Large intestine (tissue), 3 donors: ENCODE data around the gene C2orf49. TPM values are rescaled to one million over a fixed set of nuclear protein-coding genes. Genes with fewer than 3 reads are reported as not detected.

Experiments
- DNase-seq, 2 donors: peaks; one replicate each; pipeline versions ENCODE4 v3.0.0 to v3.0.0-alpha.2; 2013
- H3K27ac ChIP-seq: one replicate; pipeline ENCODE4 v1.5.1; 2013; ENCODE audit warnings: low read length
- H3K27me3 ChIP-seq: 2 replicates; pipeline ENCODE4 v1.6.1; 2013; ENCODE audit warnings: low read length; ENCODE audit not compliant: control insufficient read depth, insufficient read depth
- H3K36me3 ChIP-seq: 2 replicates; pipeline ENCODE4 v1.6.1; 2013; ENCODE audit warnings: low read length; ENCODE audit not compliant: control insufficient read depth, insufficient read depth
- H3K4me1 ChIP-seq: one replicate; pipeline ENCODE4 v1.6.1; 2013; ENCODE audit warnings: low read length; ENCODE audit not compliant: control insufficient read depth, insufficient read depth
- H3K4me3 ChIP-seq: one replicate; pipeline ENCODE4 v1.5.1; 2013; ENCODE audit warnings: low read length
- H3K9me3 ChIP-seq: one replicate; pipeline ENCODE4 v1.6.1; 2013; ENCODE audit warnings: mild to moderate bottlenecking, low read depth, low read length, moderate library complexity; ENCODE audit not compliant: control insufficient read depth
- WGBS: methylation state at CpG from one replicate; pipeline ENCODE4 v1.1.5; 2013; ENCODE audit warnings: low lambda C conversion rate; ENCODE audit not compliant: insufficient coverage; 5-methylcytosine and 5-hydroxymethylcytosine counted together
- polyA plus RNA-seq: library from polyadenylated mRNA; unstranded; fragments of 120-200 nt; gene quantifications from one replicate; pipeline ENCODE4 v1.2.1, GENCODE V29; 2013

The C2orf49 gene
- polyA plus RNA-seq, 1 donor, result 21.7 TPM

DNA sequence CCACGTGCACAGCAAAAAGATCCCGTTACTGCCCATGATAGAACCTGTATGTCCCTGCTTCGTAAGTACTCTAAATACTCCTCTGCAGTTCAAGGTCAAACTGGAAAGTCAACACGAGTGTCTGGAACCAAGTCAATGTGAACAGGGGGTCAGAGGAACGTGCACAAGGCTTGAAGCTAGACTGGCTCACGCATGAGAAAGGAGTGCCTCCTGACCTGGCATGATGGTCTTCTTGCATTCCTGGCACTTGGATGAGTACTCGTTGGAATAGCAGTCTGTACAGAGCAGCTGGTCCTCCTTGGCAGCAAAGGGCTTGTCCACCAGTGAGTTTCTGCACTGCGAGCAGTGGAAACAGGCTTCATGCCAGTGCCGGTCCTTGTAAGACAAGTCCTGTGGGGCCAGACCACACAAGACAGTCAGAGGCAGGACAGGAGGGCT, 36.0 kb downstream of the C2orf49 start:
- H3K27me3 ChIP-seq, result no peaks in the 10 kb centered on the region
- no peak overlapping the region for H3K27ac ChIP-seq
- H3K9me3 ChIP-seq, result no peaks in the 10 kb centered on the region
- WGBS, result no CpG with 5 or more reads among the region's 9 CpGs
- no peak overlapping the region for H3K4me3 ChIP-seq
- no peaks in the 10 kb centered on the region for H3K4me1 ChIP-seq
- H3K36me3 ChIP-seq, result peaks cover 6% of the 10 kb centered on the region
- DNase-seq, result no peak

DNA sequence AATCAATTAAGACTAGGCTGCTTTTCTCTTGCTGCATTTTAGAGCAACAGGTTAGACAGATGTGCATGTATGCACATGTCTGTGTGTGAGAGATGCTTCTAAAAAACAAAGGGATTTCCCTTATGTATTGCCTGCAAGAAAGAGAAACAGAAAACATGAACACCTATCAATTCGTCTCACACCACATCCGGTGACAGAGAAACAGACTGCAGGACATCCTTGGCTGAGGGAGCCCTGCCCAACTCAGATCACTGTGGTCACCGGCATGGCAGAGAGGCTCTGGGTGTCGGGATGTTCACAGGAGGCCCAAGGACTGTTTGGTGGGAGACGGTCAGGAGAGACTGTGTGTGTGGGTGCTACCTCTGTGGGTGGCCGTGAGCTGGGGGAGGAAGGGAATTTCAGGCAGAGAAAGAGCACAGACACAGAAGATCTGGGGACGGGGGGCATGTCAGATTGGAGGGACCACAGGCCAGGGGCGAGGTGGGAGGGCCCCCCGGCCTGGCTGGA, 36.6 kb downstream of the C2orf49 start:
- H3K27me3 ChIP-seq, result no peaks in the 10 kb centered on the region
- H3K27ac ChIP-seq, result no peak overlapping the region
- WGBS, result no CpG with 5 or more reads among the region's 9 CpGs

DNA sequence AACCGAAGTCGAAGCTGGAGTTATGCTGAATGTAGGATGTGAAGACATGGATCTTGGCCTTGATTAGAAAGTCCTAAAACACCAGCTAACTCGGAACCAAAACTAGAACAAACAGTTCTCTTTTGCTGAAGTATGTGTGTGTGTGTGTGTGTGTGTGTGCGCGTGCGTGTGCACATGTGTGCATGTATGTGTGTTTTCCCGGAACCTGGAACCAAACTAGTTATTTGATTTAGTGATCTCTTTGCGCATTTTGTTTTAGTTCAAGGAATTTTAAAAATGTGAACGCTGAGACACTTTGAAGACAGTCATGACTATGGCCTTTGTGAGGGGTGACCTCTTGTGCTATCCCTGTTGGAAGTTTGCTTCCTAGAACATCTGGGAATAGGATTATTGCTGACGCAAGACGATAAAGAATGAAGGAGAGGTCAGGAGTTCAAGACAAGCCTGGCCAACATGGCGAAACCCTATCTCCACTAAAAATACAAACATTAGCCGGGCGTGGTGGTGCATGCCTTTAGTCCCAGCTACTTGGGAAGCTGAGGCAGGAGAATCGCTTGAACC, 37.7 kb downstream of the C2orf49 start:
- H3K27ac ChIP-seq, result no peak overlapping the region

More for the DNA sequence above, 36.6 kb downstream of the C2orf49 start:
- H3K9me3 ChIP-seq, result no peaks in the 10 kb centered on the region
- DNase-seq, result no peak
- H3K4me1 ChIP-seq, result no peaks in the 10 kb centered on the region
- H3K4me3 ChIP-seq, result no peak overlapping the region
- H3K36me3 ChIP-seq, result peaks cover 6% of the 10 kb centered on the region

DNA sequence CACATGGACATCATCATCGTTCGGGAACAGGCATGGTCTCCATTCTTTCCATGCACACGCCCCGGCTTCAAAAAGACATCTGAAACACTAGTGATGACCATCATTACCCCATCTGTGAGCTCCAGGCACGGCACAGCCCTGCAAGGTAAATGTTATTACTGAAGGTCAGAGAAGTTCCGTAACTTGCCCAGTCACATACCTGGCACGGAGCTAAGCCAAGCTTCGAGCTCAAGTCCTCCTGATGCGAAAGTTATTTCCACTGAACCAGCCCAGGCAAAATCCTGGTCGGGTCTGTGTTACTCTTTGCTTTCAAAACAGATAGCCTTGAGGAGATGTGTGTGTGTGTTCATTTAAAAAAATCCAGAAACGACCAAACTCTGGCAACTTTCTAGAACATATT, 38.7 kb downstream of the C2orf49 start:
- Histone ChIP-seq H3K4me3 (no peak overlapping the region), H3K9me3 (no peaks in the 10 kb centered on the region), H3K27me3 (no peaks in the 10 kb centered on the region), H3K36me3 (peaks cover 9% of the 10 kb centered on the region), H3K4me1 (no peaks in the 10 kb centered on the region), H3K27ac (no peak overlapping the region)
- 80% methylated on average over 2 of the region's 11 CpGs for WGBS
- DNase-seq, result no peak

More for the DNA sequence above, 37.7 kb downstream of the C2orf49 start:
- Histone ChIP-seq H3K9me3 (no peaks in the 10 kb centered on the region), H3K36me3 (peaks cover 9% of the 10 kb centered on the region), H3K4me1 (no peaks in the 10 kb centered on the region), H3K4me3 (no peak overlapping the region), H3K27me3 (no peaks in the 10 kb centered on the region)
- no CpG with 5 or more reads among the region's 15 CpGs for WGBS
- DNase-seq, result no peak

DNA sequence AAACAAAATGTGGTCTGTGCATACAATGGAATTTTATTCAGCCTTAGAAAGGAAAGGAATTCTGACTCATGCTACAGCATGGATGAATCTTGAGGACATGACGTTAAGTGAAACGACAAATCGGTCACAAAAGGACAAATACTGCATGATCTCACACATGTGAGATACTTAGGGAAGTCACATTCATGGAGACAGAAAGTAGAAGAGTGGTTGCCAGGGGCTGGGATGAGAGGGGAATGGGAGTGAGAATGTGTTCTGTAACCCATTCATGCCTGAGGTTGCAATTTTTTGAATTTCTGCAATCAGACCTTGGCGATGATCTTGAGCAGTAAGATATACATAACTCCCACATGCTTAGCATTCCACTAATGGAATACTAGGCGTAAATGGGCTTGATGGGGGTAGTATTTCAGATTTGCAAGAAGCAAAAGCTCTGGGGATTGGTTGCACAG, 39.5 kb downstream of the C2orf49 start:
- WGBS, result 100% methylated on average over 1 of the region's 5 CpGs
- Histone ChIP-seq H3K4me3 (no peak overlapping the region), H3K9me3 (no peaks in the 10 kb centered on the region), H3K27ac (no peak overlapping the region), H3K4me1 (no peaks in the 10 kb centered on the region), H3K36me3 (peaks cover 9% of the 10 kb centered on the region), H3K27me3 (no peaks in the 10 kb centered on the region)
- DNase-seq, result no peak

DNA sequence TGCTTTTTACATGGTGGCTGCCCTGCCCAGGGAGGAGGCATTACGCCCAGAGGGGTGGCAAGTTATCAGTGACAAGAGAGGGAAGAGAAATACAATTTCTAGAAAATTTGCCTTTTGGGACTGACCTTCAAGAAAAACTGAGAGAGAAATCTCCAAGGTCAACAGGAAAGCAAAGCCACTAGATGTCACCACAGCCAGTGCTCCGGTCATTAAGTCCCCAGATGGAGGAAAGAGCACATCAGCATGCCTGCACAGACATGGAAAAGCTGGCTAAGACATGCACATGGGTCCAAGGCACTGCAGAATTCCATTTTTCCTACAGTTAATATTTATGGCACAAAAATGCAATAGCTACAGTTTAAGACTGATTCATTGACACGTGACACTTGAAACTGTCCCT, 40.5 kb downstream of the C2orf49 start:
- WGBS, result no CpG with 5 or more reads among the region's 3 CpGs
- Histone ChIP-seq H3K27ac (no peak overlapping the region), H3K4me3 (no peak overlapping the region), H3K27me3 (no peaks in the 10 kb centered on the region), H3K36me3 (peaks cover 8% of the 10 kb centered on the region), H3K4me1 (no peaks in the 10 kb centered on the region), H3K9me3 (no peaks in the 10 kb centered on the region)
- no peak for DNase-seq

DNA sequence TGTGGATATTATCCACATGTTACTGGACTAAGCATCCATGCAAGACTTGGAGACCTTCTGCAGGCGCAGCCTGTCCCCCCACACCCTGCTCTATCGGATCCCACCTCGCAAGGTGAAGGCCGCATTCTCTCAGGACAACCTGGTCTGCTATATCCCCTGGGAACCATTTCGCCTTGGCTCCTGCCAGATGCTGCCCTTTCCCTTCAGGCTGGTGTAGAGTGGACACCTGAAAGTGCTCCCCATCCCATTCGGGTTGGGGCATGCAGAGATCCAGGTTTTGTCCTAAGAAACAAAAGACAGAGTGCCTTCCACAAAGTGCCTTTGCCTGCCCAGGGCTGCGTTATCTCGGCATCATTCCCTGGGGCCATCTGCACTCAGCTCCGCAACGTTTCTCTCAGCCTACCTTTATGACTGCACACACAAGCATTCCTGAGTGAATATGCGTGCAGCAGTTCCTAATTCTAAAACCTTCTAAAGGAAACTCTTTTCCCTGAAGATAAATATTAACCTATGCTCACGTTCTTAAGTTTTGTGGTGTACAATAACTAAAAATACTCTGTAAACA, 41.0 kb downstream of the C2orf49 start:
- whole genome bisulfite sequencing, result 100% methylated on average over 1 of the region's 12 CpGs
- no peaks in the 10 kb centered on the region for H3K27me3 ChIP-seq
- no peak overlapping the region for H3K4me3 ChIP-seq
- no peak overlapping the region for H3K27ac ChIP-seq
- peaks cover 8% of the 10 kb centered on the region for H3K36me3 ChIP-seq
- DNase-seq, result no peak
- H3K9me3 ChIP-seq, result no peaks in the 10 kb centered on the region
- no peaks in the 10 kb centered on the region for H3K4me1 ChIP-seq

DNA sequence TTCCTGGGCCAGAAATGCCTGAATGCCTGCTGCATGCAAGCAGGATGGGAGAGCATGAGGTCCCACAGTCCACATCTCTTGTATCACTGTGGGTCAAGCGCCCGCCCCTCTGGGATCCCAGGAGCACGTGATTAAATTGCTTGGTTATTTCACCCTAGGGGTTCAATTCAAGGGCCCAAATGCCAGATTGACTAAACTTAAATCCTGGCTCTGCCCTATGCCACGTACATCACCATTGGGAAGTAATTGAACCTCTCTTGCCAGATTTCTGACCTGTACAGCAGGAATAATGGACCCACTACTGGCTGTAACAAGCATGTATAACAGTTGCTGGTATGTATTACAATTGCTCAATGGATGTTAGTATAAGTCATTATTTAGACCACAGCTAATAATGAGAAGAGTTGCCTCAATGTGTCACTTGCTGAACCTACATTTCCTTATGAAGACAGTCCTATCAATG, 41.6 kb downstream of the C2orf49 start:
- no peaks in the 10 kb centered on the region for H3K9me3 ChIP-seq
- H3K4me1 ChIP-seq, result no peaks in the 10 kb centered on the region
- no peak overlapping the region for H3K27ac ChIP-seq
- no peak overlapping the region for H3K4me3 ChIP-seq
- no peak for DNase-seq
- H3K27me3 ChIP-seq, result no peaks in the 10 kb centered on the region
- H3K36me3 ChIP-seq, result peaks cover 8% of the 10 kb centered on the region
- no CpG with 5 or more reads among the region's 4 CpGs for WGBS

DNA sequence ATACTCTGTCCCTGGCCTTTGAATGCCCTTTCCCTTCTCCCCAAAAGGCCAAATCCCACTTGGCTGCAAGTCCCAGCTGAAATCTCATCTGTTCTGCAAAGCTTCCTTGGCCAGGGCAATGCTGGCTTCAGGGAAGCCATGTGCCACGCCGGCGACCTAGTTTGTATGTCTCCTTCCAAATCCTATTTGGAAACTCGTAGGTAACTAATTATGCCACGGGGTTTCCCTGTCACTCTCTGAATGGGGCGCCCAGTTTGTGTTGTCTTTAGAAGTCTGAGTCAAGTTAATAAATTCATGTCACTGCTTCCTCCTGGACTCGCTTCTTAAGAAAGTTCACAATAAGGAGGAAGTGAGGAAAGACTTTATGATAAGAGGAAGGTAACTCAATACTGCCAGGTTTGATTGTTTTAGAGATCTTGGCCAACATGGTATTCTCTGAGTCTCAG, 42.4 kb downstream of the C2orf49 start:
- no CpG with 5 or more reads among the region's 7 CpGs for WGBS
- H3K27me3 ChIP-seq, result no peaks in the 10 kb centered on the region
- DNase-seq, result no peak
- H3K4me3 ChIP-seq, result no peak overlapping the region
- H3K4me1 ChIP-seq, result no peaks in the 10 kb centered on the region
- H3K27ac ChIP-seq, result no peak overlapping the region
- H3K36me3 ChIP-seq, result peaks cover 10% of the 10 kb centered on the region
- H3K9me3 ChIP-seq, result no peaks in the 10 kb centered on the region

DNA sequence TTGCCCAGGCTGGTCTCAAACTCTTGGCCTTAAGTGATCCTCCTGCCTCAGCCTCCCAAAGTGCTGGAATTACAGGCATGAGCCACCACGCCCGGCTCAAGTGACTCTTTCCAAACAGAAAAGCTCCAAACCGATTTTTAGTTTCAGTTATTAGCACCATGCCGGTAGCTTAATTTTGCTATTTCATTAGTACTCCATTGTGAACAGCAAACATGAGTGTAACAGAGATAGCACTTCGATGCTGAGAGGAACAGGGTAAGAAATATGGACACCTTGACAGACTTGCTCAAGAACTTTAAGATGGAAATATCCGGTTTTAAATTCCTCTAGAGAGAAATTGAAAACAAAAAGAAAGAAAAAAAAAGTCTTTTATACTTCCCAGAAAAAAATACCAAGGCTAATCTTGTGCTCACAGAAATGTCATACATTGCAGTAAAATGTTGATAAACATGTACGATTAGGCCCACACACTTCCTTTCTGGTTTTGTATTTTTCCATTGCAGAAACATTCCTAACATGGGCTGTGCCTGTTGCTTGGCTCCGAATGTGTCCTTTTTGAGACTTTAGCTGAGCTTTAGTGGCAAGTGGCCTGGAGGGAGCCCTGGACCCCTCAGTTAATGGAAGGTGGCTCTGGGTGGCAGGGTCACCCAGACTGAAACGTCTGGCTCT, 43.2 kb downstream of the C2orf49 start:
- 86% methylated on average over 1 of the region's 9 CpGs for WGBS
- H3K27ac ChIP-seq, result peak overlapping the region; percentile 1
- no peak for DNase-seq
- no peaks in the 10 kb centered on the region for H3K9me3 ChIP-seq
- H3K4me3 ChIP-seq, result no peak overlapping the region
- no peaks in the 10 kb centered on the region for H3K4me1 ChIP-seq
- peaks cover 17% of the 10 kb centered on the region for H3K36me3 ChIP-seq
- H3K27me3 ChIP-seq, result no peaks in the 10 kb centered on the region
